ENCODE data around the gene GCGR.

The GCGR gene

GRCh38 chr17:81803728-81804558 is at the start of gene GCGR:
GCGR (plus strand) TSS chr17:81804150; CDS start chr17:81809019, 4,869 bp downstream.
- no peak for DNase-seq

GRCh38 chr17:81792675-81793615 is 11.0 kb upstream of the GCGR start:
- no peak for DNase-seq

- no peak for DNase-seq
Measured at GRCh38 chr17:81794074-81794476, 9.9 kb upstream of the GCGR start.

- DNase-seq, result no peak
Measured at GRCh38 chr17:81794509-81794908, 9.4 kb upstream of the GCGR start.

- no peak for DNase-seq
Measured at GRCh38 chr17:81801327-81801726, 2.6 kb upstream of the GCGR start.

- DNase-seq, result no peak
Measured at GRCh38 chr17:81802048-81802758, 1.7 kb upstream of the GCGR start.

- DNase-seq, result no peak
Measured at GRCh38 chr17:81802856-81803643, 900 bp upstream of the GCGR start.

GRCh38 chr17:81804559-81805399 is 829 bp downstream of the GCGR start:
- no peak for DNase-seq

GRCh38 chr17:81805707-81806460 is 1.9 kb downstream of the GCGR start:
- DNase-seq, result no peak

- DNase-seq, result no peak
Measured at GRCh38 chr17:81806461-81807209, 2.7 kb downstream of the GCGR start.

GRCh38 chr17:81807210-81807719 is 3.3 kb downstream of the GCGR start:
- no peak for DNase-seq

- no peak for DNase-seq
Measured at GRCh38 chr17:81807839-81808238, 3.9 kb downstream of the GCGR start.

GRCh38 chr17:81808778-81809555 is 5.0 kb downstream of the GCGR start:
- no peak for DNase-seq

- DNase-seq, result no peak
Measured at GRCh38 chr17:81809556-81809998, 5.6 kb downstream of the GCGR start.

GRCh38 chr17:81810476-81810875 is 6.5 kb downstream of the GCGR start:
- DNase-seq, result no peak

GRCh38 chr17:81810892-81811704 is 7.1 kb downstream of the GCGR start:
- no peak for DNase-seq

- DNase-seq, result no peak
Measured at GRCh38 chr17:81811705-81812570, 8.0 kb downstream of the GCGR start.
